Measurements from ENCODE around the gene UBTF.

Gene UBTF, protein sequence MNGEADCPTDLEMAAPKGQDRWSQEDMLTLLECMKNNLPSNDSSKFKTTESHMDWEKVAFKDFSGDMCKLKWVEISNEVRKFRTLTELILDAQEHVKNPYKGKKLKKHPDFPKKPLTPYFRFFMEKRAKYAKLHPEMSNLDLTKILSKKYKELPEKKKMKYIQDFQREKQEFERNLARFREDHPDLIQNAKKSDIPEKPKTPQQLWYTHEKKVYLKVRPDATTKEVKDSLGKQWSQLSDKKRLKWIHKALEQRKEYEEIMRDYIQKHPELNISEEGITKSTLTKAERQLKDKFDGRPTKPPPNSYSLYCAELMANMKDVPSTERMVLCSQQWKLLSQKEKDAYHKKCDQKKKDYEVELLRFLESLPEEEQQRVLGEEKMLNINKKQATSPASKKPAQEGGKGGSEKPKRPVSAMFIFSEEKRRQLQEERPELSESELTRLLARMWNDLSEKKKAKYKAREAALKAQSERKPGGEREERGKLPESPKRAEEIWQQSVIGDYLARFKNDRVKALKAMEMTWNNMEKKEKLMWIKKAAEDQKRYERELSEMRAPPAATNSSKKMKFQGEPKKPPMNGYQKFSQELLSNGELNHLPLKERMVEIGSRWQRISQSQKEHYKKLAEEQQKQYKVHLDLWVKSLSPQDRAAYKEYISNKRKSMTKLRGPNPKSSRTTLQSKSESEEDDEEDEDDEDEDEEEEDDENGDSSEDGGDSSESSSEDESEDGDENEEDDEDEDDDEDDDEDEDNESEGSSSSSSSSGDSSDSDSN

DNA sequence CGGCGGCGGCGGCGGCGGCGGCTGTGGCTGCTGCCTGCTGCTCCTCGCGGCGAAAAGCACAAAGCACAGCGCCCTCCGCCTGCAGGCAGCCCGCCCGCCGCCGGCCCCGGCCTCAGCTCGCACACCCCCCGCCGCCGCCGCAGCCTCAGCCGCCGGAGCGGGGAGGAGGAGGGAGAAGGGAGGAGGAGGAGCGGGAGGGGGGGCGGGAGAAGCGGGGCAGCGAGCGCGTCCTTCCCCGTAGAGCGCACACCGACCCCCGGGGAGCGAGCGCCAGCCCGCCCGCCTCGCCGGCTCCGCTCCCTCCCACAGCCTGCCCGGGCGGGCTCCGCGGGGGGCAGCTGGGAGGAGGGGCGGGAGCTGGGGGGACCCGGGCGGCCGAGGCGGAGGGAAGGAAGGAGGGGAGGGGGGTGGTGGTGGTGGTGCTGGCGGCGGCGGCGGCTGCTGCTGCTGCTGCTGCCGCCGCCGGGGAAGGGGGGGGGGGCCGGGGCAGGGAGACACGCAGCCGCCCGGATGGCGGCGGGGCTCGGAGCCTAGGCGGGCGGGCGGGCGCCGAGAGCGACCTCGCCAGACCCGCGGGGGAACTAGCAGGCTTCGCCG, at the start of gene UBTF:
Gene UBTF, minus strand, starts transcription at position 60 of the 597 bp plus-strand sequence. CDS start 1,446 bp downstream, outside the sequence.
- in situ Hi-C loops (cut with HindIII; ENCODE audit: low sequenced_read_pairs) = loop anchor here (5.0 to 25.0 kb wide), 2 partner anchors 53 to 418 kb away; no protein-coding TSS in a partner anchor

DNA sequence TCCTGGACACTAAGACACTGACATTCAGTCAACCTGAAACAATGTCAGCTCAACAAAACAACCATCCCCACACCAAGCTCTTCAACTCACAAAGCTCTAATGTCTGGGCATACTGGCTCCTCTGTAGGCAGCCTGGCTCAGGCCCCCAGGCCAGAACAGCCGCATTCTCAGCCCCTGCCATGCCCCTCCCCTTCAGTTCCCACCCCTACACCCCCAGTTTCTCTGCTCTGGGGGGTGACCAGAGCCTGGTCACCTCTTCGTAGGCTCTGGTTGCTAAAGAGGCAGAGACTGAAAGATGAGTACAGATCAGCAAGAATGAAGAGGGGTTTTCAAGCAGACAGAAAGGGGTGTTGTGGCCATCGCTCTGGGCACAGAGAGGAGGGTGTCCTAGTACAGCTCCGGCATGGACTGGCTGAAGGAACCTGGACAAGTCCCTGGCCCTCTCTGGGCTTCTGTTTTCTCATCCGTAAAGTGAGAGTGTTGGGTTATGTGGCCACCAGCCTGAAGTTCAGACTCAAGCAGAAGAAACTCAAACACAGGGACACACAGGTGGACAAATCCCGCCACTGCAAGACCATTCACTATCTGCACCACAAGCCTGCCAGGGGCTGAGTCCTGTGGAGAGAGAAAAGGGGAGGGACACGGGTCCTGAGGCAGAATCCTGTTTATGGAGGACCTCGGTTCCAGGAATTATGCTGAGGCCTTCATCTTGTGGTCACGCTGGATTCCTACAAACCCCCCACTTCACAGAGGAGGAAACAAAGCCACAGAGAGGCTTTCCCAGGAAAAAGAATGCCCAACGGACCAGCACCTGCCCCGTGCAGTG, 49.4 kb upstream of the UBTF start:
- in situ Hi-C loops (cut with HindIII; ENCODE audit: low sequenced_read_pairs) = no loop called here

- in situ Hi-C loops (cut with HindIII; ENCODE audit: low sequenced_read_pairs) = no loop called here
Measured at GRCh38 chr17:44267818-44268490, 48.5 kb upstream of the UBTF start, which contains the start of gene SLC4A1. TSS of gene SLC4A1 (minus strand) at chr17:44268135. CDS start at chr17:44262866, 5,269 bp downstream.

- in situ Hi-C loops (cut with HindIII; ENCODE audit: low sequenced_read_pairs) = no loop called here
Measured at GRCh38 chr17:44267165-44267455, 47.6 kb upstream of the UBTF start.

- in situ Hi-C loops (cut with HindIII; ENCODE audit: low sequenced_read_pairs) = no loop called here
Measured at GRCh38 chr17:44266402-44267164, 47.1 kb upstream of the UBTF start.

DNA sequence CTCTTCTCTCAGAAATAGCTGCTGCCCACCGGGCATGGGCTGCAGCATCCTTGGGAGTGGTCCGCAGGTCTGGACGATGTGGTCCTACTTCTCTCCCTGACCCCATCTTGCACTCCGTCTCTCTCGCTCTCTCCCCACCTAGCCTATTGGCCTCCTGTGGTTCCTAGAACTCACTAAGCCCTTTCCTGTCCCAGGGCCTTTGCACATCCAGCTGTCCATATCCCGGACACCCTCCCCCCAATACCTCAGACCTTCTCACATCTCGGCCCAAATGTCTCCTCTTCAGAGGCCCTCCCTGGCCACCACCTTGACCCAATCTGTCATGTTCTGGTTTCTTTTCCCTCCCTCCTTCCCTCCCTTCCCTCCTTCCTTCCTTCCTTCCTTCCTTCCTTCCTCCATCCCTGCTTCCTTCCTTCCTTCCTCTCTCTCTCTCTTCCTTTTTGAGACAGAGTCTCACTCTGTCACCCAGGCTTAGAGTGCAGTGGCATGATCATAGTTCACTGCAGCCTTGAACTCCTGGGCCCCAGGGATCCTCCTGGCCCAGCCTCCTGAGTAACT, 43.9 kb upstream of the UBTF start:
- in situ Hi-C loops (cut with HindIII; ENCODE audit: low sequenced_read_pairs) = no loop called here

DNA sequence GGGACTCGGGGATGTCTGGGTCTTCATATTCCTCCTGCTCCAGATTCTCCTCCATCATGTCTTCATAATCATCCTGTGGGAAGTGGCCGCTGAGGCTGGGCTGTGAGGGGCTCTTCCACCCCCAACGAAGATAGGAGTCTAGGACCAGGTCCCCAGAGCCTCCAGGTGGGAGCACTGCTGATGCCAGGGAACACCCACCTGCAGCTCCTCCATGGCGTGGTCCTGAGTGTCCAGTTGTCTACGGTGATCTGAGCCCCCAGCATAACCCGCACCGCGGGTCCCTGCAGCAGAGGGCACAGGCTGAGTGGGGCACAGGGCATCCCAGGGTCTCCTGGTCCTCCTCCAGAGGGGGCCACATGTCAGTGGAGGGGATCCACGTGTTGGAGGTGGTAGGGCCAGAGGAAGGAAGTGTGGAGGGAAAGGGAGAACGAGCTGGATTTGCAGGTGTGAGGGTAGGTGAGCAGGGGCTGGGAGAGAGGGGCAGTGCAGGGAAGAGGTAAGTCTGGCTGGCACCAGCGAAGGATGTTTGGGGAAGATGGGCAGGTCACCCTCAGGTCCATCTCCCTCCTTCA, 43.3 kb upstream of the UBTF start:
- in situ Hi-C loops (cut with HindIII; ENCODE audit: low sequenced_read_pairs) = no loop called here

DNA sequence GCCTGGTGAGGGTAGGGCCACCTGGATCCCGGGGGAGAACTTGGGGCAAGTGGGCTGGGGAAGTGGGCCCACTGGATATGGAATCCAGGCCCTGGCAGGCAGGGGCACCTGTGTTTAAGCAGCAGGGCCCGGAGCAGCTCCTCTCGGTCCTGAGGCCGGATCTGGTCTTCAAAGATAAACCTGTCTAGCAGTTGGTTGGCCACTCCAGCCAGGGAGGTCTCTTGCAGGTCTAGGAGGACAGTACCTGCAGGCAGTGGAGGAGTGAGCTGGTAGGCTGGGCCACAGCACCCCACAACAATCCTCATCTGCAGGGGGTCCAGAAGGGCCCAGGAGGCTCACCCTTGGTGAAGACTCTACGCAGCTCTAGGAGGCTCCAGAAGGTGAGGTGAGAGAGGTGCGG, 40.8 kb upstream of the UBTF start:
- in situ Hi-C loops (cut with HindIII; ENCODE audit: low sequenced_read_pairs) = no loop called here

DNA sequence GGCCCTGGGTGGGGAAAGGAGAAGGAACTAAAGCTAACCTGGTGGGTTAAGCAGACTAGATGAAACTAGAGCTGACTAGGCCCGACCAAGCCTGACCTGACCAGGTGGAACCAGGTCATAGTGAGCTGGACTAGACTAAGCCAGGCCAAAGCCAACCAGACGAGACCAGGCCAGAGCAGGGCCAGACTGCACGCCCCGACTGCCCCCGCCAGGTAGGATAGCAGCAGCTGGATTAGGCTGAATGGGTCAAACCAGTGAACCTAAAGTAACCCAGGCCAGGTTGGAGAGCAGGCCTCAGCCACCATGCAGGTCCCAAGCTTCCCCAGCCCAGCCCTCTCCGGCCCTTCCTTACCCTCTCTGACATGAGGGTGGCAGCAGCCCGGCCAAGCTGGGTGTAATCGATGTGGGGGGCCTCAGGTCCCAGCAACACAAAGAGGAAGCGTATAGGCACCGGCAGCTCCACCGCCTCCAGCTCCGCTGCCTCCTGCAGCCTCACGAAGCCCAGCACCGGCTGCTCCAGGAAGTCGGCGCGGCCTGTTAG, 39.4 kb upstream of the UBTF start:
- in situ Hi-C loops (cut with HindIII; ENCODE audit: low sequenced_read_pairs) = loop anchor here (10.0 kb wide), 1 partner anchor 56 kb away; no protein-coding TSS in a partner anchor

DNA sequence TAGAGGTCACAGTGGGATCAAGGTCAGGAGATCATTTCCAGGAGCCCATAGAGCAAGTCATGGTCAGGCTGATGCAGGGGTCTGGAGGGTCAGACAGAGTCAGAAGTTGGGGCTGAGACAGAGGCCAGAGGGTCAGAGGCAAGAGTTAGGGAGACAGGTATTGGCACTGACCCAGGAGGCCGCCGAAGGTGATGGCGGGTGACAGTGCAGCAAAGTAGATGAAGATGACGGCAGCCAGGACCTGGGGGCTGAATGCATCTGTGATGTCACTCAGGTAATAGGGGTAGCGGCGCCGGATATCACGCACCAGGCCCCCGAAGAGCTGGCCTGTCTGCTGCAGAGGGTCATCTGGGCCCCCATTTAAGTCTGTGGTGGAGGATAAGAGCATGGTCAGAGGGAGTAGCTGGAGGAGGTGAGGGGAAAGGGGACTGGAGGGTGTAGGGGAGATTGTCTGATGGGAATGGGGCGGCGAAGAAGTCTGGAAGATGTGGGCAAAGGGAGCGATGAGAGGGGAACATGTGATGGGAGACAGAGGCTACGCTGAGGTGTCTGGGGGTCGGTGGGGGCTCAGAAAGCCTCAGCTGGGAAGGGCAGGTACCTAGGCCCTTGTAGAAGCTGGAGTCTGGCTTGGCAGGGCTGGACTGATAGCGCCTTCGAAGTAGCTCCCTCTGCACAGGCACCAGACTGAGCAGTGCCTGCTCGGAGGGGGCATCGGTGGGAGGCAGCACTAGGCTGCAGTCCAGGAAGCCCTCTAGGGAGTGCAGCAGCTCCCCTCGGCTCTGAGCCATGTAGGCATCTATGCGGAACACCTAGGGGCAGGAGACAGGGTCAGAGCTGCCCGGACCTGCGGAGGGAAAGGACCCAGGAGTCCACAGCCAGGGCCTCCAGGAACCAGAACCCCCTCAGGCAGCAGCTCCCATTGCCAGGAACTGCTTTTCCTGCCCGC, 38.6 kb upstream of the UBTF start:
- in situ Hi-C loops (cut with HindIII; ENCODE audit: low sequenced_read_pairs) = loop anchor here (10.0 kb wide), 1 partner anchor 57 kb away; no protein-coding TSS in a partner anchor

DNA sequence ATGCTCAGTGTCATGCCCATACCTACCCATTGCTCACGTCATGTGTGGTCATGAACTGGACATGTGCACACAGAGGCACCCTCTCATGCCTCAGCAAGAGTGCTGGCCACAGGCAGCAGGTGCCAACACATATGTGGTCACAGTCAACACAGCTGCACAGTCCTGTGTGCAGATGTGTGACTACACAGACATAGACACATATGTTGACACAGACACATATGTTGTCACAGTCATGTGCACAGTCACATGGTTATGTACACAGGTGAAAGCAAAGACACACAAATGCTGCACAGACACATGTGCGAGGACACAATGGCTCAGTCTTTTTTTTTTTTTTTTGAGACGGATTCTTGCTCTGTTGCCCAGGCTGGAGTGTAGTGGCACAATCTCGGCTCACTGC, 37.2 kb upstream of the UBTF start:
- in situ Hi-C loops (cut with HindIII; ENCODE audit: low sequenced_read_pairs) = loop anchor here (10.0 kb wide), 1 partner anchor 58 kb away; no protein-coding TSS in a partner anchor

GRCh38 chr17:44255915-44256314, 36.4 kb upstream of the UBTF start:
- in situ Hi-C loops (cut with HindIII; ENCODE audit: low sequenced_read_pairs) = loop anchor here (10.0 kb wide), 1 partner anchor 59 kb away; no protein-coding TSS in a partner anchor

GRCh38 chr17:44254361-44255095, 35.1 kb upstream of the UBTF start:
- in situ Hi-C loops (cut with HindIII; ENCODE audit: low sequenced_read_pairs) = loop anchor here (10.0 kb wide), 1 partner anchor 60 kb away; no protein-coding TSS in a partner anchor

GRCh38 chr17:44253006-44253405, 33.5 kb upstream of the UBTF start:
- in situ Hi-C loops (cut with HindIII; ENCODE audit: low sequenced_read_pairs) = loop anchor here (10.0 kb wide), 1 partner anchor 62 kb away; no protein-coding TSS in a partner anchor

GRCh38 chr17:44251062-44251461, 31.6 kb upstream of the UBTF start:
- in situ Hi-C loops (cut with HindIII; ENCODE audit: low sequenced_read_pairs) = loop anchor here (10.0 kb wide), 1 partner anchor 64 kb away; no protein-coding TSS in a partner anchor
